Type B pancreatic cell (in vitro differentiated cells): ENCODE measurements around the gene FOXN3. TPM values are rescaled to one million over a fixed set of nuclear protein-coding genes. Genes with fewer than 3 reads are reported as not detected.

Experiments
- DNase-seq: peaks from one replicate; pipeline ENCODE4 v3.0.0; 2021; ENCODE audit warnings: mixed read lengths; ENCODE audit not compliant: unreplicated experiment; ENCODE audit errors: extremely low spot score
- H3K27ac Mint-ChIP-seq: 2 replicates; pipeline ENCODE4 v1.8.0; 2021; ENCODE audit warnings: mild to moderate bottlenecking, mixed read lengths
- H3K27me3 Mint-ChIP-seq: 2 replicates; pipeline ENCODE4 v1.8.0; 2021; ENCODE audit warnings: mixed read lengths
- H3K36me3 Mint-ChIP-seq: 2 replicates; pipeline ENCODE4 v1.8.0; 2021; ENCODE audit warnings: mixed read lengths
- H3K4me1 Mint-ChIP-seq: one replicate; pipeline ENCODE4 v1.8.0; 2021; ENCODE audit warnings: mixed read lengths; ENCODE audit not compliant: unreplicated experiment
- H3K4me3 Mint-ChIP-seq: 2 replicates; pipeline ENCODE4 v1.8.0; 2021; ENCODE audit warnings: mild to moderate bottlenecking, mixed read lengths
- H3K9me3 Mint-ChIP-seq: 2 replicates; pipeline ENCODE4 v1.8.0; 2021; ENCODE audit warnings: mixed read lengths
- total RNA-seq: library from RNA; stranded (reverse); gene quantifications from 2 replicates; pipeline ENCODE4 v1.2.1, GENCODE V29; 2021; ENCODE audit warnings: low replicate concordance
- TF ChIP-seq, protein P1 (sequence below): fragments of 200-600 bp; sonication (generic); conservative IDR thresholded peaks from 2 replicates; pipeline ENCODE4 v1.5.0; 2021; ENCODE audit warnings: antibody characterized with exemption, mild to moderate bottlenecking

Gene FOXN3
- total RNA-seq, 1 donor from 2014 or later: 73.5 TPM

DNA sequence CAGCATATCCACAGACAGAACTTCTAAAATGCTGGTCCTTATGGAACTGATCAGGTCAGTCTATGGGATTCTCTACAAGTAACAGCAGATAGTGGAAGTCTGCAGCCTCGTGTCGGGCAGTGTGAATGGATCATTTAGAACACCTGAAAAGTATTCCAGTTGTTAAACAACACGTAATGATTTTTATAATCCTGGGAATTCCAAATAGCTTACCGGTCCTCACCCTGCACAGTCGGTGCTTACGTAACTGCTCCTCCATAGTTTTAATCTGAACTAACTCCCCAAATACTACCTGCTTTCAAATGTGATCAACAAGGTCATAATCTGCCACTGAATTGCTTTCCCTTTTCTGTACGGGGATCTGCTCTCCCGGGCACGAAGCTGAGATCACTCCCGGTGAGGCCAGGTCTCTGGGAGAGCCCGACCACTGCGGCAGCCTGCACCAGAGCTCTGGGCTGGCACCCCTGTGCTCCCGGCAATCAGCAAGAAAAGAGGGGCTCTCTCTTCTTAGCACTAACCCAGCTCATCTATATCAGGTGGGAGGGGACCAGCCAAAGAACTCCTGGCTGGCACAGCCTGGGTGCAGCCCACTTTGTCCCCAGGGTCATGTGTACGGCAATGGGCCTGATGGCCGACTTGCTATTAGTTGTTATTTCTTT, 157.0 kb downstream of the FOXN3 start:
- H3K4me1 Mint-ChIP-seq: peaks cover 14% of the 10 kb centered on the region
- no peak overlapping the region for H3K4me3 Mint-ChIP-seq
- no peaks in the 10 kb centered on the region for H3K27me3 Mint-ChIP-seq
- no peak overlapping the region for H3K27ac Mint-ChIP-seq
- TF ChIP-seq, protein P1, sequence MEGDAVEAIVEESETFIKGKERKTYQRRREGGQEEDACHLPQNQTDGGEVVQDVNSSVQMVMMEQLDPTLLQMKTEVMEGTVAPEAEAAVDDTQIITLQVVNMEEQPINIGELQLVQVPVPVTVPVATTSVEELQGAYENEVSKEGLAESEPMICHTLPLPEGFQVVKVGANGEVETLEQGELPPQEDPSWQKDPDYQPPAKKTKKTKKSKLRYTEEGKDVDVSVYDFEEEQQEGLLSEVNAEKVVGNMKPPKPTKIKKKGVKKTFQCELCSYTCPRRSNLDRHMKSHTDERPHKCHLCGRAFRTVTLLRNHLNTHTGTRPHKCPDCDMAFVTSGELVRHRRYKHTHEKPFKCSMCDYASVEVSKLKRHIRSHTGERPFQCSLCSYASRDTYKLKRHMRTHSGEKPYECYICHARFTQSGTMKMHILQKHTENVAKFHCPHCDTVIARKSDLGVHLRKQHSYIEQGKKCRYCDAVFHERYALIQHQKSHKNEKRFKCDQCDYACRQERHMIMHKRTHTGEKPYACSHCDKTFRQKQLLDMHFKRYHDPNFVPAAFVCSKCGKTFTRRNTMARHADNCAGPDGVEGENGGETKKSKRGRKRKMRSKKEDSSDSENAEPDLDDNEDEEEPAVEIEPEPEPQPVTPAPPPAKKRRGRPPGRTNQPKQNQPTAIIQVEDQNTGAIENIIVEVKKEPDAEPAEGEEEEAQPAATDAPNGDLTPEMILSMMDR: no peak
- H3K9me3 Mint-ChIP-seq: no peaks in the 10 kb centered on the region
- peaks cover 12% of the 10 kb centered on the region for H3K36me3 Mint-ChIP-seq
- no peak for DNase-seq

DNA sequence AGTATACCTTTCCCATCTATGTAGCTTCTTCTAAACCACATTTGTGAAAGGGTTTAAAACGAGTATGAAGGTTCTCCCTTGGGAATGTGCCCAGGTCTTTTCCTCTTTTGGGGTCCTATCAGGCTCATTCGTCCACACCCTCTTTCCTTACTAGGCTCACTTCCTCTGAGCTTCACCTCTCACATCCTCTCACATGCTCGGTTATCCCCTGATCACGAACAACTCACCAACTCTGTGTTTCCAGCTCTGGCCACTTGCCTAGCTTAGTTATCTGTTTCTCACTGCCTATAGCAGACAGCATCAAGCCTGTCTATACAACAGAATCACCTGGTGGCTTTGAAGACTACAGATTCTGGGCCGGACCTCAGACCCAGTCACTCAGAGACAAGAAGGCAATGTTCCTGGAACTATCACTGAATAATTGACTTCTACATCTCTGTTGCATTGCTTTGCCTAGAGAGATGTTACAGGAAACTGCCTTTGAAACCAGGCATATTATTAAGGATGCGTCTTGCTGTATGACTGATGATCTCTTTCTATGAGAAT, 158.2 kb downstream of the FOXN3 start:
- H3K9me3 Mint-ChIP-seq: no peaks in the 10 kb centered on the region
- H3K4me1 Mint-ChIP-seq: peaks cover 18% of the 10 kb centered on the region
- H3K27ac Mint-ChIP-seq: no peak overlapping the region
- DNase-seq: no peak
- TF ChIP-seq, protein P1: no peak
- peaks cover 12% of the 10 kb centered on the region for H3K36me3 Mint-ChIP-seq
- no peaks in the 10 kb centered on the region for H3K27me3 Mint-ChIP-seq
- H3K4me3 Mint-ChIP-seq: no peak overlapping the region

DNA sequence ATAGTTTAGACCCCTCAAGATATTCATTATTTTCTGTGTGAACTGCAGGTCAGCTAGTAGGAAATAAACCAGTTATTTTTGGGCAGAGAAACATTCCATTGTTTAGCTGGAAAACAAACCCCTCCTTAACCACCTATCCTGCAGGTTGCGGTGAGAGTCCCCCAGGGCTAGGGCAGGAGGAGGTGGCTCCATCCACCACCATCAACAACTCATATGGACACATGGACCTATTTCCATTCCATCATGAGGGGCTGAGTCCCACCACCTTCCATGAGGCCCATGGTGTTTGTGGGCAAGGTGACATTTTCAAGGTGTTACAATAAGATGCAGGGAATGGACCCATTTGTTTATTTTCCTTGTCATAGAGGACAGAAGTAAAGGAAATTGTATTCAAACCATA, 160.1 kb downstream of the FOXN3 start:
- H3K4me3 Mint-ChIP-seq: no peak overlapping the region
- H3K27ac Mint-ChIP-seq: no peak overlapping the region

DNA sequence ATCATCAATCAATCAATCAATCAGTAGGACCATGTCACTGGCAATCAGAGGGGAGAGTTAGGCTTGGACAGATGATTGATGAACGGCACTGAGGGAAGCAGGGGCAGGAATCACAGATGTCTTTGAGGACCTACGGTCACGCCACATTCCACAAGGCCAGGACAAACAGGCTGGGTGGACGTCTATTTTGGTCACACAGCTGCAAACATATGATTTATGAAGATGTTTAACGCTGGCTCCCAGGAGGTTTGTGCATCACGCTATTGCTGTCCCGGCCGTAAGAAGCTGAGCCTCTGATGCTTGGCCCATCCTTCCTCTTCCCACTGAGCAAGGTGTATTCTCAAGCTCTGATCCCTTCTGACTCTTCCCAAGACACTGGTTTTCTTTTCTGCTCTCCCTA, 160.8 kb downstream of the FOXN3 start:
- Mint-ChIP-seq H3K9me3 (no peaks in the 10 kb centered on the region), H3K27me3 (no peaks in the 10 kb centered on the region), H3K27ac (no peak overlapping the region), H3K4me1 (peaks cover 25% of the 10 kb centered on the region), H3K36me3 (peaks cover 16% of the 10 kb centered on the region), H3K4me3 (no peak overlapping the region)
- TF ChIP-seq, protein P1: no peak
- no peak for DNase-seq

More for the DNA sequence above, 160.1 kb downstream of the FOXN3 start:
- H3K27me3 Mint-ChIP-seq: no peaks in the 10 kb centered on the region
- no peak for DNase-seq
- TF ChIP-seq, protein P1: no peak
- H3K4me1 Mint-ChIP-seq: peaks cover 23% of the 10 kb centered on the region
- H3K9me3 Mint-ChIP-seq: no peaks in the 10 kb centered on the region
- peaks cover 14% of the 10 kb centered on the region for H3K36me3 Mint-ChIP-seq

DNA sequence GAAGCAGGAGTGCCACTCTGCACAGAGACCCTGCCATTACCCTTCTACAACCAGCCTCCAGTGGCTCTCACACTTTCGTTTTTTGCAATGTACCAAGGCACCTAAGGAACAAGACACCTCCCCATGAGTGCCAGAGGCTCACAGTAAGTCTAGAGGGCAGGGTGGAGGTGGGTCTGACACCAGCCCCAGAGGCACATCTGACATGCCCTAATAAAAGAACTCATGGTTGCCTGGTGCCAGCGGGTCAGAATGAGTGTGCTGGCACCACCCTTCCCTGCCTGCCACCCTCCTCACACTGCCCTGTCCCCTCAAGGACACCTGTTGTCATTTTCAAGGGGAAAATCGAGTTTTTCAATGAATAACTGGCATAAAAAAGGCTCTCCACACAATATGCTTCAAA, 161.2 kb downstream of the FOXN3 start:
- peaks cover 17% of the 10 kb centered on the region for H3K36me3 Mint-ChIP-seq
- H3K4me1 Mint-ChIP-seq: peaks cover 26% of the 10 kb centered on the region
- TF ChIP-seq, protein P1: no peak
- no peaks in the 10 kb centered on the region for H3K9me3 Mint-ChIP-seq
- H3K4me3 Mint-ChIP-seq: no peak overlapping the region
- no peak overlapping the region for H3K27ac Mint-ChIP-seq
- H3K27me3 Mint-ChIP-seq: no peaks in the 10 kb centered on the region
- DNase-seq: no peak
